ENCODE measurements around the gene SREK1. TPM values are rescaled to one million over a fixed set of nuclear protein-coding genes. Genes with fewer than 3 reads are reported as not detected.

Gene SREK1
- total RNA-seq, 6 experiments from 2014 or later: 20.9 to 44.4 (median 34.2) TPM

DNA sequence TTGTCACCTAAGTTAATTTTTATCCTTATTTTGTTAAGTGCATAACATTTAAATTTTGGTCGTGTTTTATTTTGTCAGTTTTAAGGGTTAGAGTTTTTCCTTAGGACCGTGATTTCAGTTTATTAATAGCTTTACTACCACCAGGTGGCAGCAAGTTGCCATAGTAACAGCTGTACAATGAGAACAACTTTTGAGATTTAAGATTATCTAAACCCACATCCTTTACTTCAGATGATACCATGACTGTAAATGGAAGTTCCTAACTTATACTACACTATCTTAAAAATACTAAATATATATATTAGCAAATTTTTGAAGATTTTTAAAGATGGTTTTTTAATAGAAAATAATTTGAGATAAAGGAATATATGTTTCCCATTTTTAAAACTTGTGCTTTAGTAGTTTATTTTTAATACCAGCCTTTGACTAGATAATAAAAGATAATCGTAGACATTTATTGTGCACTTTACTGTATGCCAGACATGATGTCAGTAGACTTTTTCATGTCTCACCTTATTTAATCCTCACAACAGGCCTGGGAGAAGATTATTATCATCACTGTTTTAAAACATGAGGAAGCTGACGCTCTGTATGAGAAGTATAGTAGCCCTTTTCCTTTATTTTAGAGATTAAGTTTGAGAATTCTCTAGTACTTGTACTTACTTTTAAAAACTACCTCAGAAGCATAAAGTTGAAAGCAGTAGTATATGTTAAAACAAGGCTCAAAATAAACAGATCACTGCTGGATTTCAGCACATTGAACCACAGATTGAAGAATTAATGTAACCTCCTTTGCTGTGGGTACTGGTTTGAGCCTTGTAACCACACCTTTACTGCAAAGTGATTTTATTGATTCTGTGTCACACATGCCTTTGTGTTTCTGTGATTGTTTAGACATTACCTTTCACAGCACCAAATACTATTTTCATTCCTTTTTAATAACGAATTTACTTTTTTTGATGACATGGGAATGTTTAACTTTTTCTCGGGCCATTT, 27.5 kb downstream of the SREK1 start:
- peaks cover 0 to 58% (median 17%) of the 10 kb centered on the region in 4 donors for H3K36me3 ChIP-seq
- H3K9me3 ChIP-seq: no peaks in the 10 kb centered on the region
- H3K4me3 ChIP-seq: no peak overlapping the region
- ATAC-seq (peak; percentile 61 to 79 (median 74)), DNase-seq (no peak)
- TF ChIP-seq, protein P1, sequence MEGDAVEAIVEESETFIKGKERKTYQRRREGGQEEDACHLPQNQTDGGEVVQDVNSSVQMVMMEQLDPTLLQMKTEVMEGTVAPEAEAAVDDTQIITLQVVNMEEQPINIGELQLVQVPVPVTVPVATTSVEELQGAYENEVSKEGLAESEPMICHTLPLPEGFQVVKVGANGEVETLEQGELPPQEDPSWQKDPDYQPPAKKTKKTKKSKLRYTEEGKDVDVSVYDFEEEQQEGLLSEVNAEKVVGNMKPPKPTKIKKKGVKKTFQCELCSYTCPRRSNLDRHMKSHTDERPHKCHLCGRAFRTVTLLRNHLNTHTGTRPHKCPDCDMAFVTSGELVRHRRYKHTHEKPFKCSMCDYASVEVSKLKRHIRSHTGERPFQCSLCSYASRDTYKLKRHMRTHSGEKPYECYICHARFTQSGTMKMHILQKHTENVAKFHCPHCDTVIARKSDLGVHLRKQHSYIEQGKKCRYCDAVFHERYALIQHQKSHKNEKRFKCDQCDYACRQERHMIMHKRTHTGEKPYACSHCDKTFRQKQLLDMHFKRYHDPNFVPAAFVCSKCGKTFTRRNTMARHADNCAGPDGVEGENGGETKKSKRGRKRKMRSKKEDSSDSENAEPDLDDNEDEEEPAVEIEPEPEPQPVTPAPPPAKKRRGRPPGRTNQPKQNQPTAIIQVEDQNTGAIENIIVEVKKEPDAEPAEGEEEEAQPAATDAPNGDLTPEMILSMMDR (IDR thresholded peaks at IDR 0.05): peak; percentile 47 to 63 (median 56)
- TF ChIP-seq POLR2A (IDR thresholded peaks at IDR 0.05): no peak
- H3K27me3 ChIP-seq: no peaks in the 10 kb centered on the region
- H3K4me1 ChIP-seq: no peaks in the 10 kb centered on the region
- no peak overlapping the region for H3K27ac ChIP-seq
- intact Hi-C loops (cut with DNase I): no loop called here
- WGBS (ENCODE audit: insufficient coverage, low coverage, low lambda C conversion rate, missing lambda C conversion rate): 58% methylated on average over 6 of the region's 6 CpGs

DNA sequence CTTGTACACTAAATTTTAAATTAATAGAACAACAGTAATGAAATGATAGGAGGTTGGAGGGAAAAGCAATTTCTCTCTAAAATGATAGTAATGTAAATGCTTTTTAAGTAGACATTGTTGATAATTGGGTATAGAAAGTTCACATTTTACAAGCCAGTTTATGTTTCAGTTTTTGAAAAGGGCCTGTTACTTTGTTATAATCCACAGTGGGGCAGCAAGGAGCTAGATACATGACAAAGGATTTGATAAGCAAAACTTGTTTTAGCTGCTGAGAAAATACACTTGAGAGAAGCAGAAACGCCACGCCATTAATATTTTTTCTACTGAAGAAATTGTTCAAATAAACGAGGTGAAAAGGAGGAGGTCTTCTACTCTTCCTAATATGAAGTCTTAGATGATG, 30.2 kb downstream of the SREK1 start:
- ATAC-seq (no peak), DNase-seq (no peak)
- peaks cover 0 to 82% (median 28%) of the 10 kb centered on the region in 4 donors for H3K36me3 ChIP-seq
- 77% methylated on average over 3 of the region's 3 CpGs for whole genome bisulfite sequencing (ENCODE audit: insufficient coverage, low coverage, low lambda C conversion rate, missing lambda C conversion rate)
- TF ChIP-seq POLR2A (IDR thresholded peaks at IDR 0.05): no peak
- TF ChIP-seq, protein P1 (IDR thresholded peaks at IDR 0.05): peak in 3 of 4 donors; percentile 11 to 23 (median 23)
- H3K4me3 ChIP-seq: no peak overlapping the region
- no peaks in the 10 kb centered on the region for H3K4me1 ChIP-seq
- no peaks in the 10 kb centered on the region for H3K27me3 ChIP-seq
- no peak overlapping the region for H3K27ac ChIP-seq
- intact Hi-C loops (cut with DNase I): no loop called here
- no peaks in the 10 kb centered on the region for H3K9me3 ChIP-seq

DNA sequence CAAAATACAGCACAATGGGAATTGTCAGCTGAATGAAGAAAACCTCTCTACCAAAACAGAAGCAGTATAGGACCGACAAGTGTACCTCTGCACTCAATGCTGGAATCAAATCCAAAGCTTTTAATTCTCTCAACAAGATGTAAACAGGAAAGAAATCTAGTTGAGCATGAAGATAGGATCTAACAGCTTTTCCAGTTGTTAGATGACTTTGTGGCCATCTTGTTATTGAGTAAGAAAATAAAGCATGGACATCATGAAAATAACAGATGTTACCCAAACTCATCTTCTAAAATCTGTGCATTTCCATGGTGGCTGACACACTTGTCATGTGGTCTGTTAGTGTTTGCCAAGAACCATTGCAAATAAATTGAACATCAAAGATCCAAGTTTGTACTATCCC, 34.7 kb downstream of the SREK1 start:
- no peak for ATAC-seq
- Histone ChIP-seq H3K4me3 (no peak overlapping the region), H3K4me1 (no peaks in the 10 kb centered on the region)

DNA sequence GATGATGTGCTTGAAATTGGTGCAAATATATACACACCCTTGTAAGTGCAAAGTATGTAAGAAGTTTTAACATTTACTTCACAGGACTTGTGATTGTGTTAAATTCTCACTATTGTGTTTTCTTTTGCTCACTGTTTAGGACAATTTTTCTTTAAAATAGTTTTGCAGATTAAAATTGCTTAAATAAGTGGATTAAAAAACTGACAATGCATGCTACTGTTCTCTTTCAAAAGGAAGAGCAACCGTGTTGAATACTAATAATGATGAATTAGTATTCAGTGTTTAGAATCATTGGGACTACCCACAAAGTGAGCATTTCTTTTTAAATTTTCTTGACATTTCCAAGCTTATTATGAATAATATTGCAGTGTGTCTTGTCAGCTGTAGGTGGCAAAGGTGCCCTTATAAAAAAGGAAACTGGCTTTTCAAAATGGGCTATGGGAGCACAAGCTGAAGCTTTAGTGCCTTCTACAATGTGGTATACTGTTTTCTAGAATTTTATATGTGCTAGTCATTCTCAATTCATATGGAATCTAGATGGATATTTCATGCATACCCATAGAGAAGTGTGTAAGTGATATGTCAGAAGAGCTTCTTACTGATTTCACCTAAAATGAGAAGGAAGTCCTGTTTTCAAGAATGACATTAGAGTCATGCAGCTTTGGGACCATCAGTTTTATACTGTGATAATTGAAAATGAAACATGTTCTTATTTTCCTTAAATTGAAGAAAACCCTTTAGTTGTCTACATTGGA, 35.4 kb downstream of the SREK1 start:
- Histone ChIP-seq H3K27ac (no peak overlapping the region), H3K4me1 (no peaks in the 10 kb centered on the region), H3K9me3 (no peaks in the 10 kb centered on the region), H3K4me3 (no peak overlapping the region), H3K27me3 (no peaks in the 10 kb centered on the region), H3K36me3 (peaks cover 0 to 49% (median 19%) of the 10 kb centered on the region in 4 donors)
- no peak for ATAC-seq
- DNase-seq: no peak
- 100% methylated on average over 1 of the region's 1 CpG for WGBS (ENCODE audit: insufficient coverage, low coverage, low lambda C conversion rate, missing lambda C conversion rate)
- intact Hi-C loops (cut with DNase I): no loop called here
- TF ChIP-seq, protein P1 (IDR thresholded peaks at IDR 0.05): no peak
- no peak for TF ChIP-seq POLR2A (IDR thresholded peaks at IDR 0.05)

More for the DNA sequence above, 34.7 kb downstream of the SREK1 start:
- Histone ChIP-seq H3K27ac (no peak overlapping the region), H3K9me3 (no peaks in the 10 kb centered on the region), H3K27me3 (no peaks in the 10 kb centered on the region), H3K36me3 (peaks cover 0 to 52% (median 20%) of the 10 kb centered on the region in 4 donors)
- intact Hi-C loops (cut with DNase I): no loop called here
- 60% methylated on average over 1 of the region's 1 CpG for WGBS (ENCODE audit: insufficient coverage, low coverage, low lambda C conversion rate, missing lambda C conversion rate)
- no peak for DNase-seq
- TF ChIP-seq, protein P1 (IDR thresholded peaks at IDR 0.05): no peak
- no peak for TF ChIP-seq POLR2A (IDR thresholded peaks at IDR 0.05)
